Measurements from ENCODE around the gene FAT1.

GRCh38 chr4:186729856-186730255 lies 6.2 kb upstream of the FAT1 start:
- TF ChIP-seq CTCF (IDR thresholded peaks at IDR 0.05; ENCODE audit: low read depth, low read length) (no peak), POLR2A (IDR thresholded peaks at IDR 0.05; ENCODE audit: extremely low read depth, insufficient read length) (no peak), MYC (IDR thresholded peaks at IDR 0.05; ENCODE audit: low read depth, low read length) (no peak)

All from NB4 (cell line).